HG03520 (cell line): ENCODE measurements around the gene TMEM45A.

Experiments used
- ATAC-seq: cut with Tn5 transposase; IDR thresholded peaks from one replicate; pipeline ENCODE4 v1.9.1; 2021; ENCODE audit warnings: mild to moderate bottlenecking, moderate library complexity; ENCODE audit not compliant: unreplicated experiment

TMEM45A gene

GRCh38 chr3:100609305-100609704 is 116.9 kb downstream of the TMEM45A start, which contains the start of gene ADGRG7:
ADGRG7 (plus strand) TSS chr3:100609601; CDS start chr3:100609857, 256 bp downstream.
- ATAC-seq, result no peak

GRCh38 chr3:100609963-100610362 is 117.5 kb downstream of the TMEM45A start:
- no peak for ATAC-seq

GRCh38 chr3:100611221-100611620 is 118.8 kb downstream of the TMEM45A start:
- ATAC-seq, result no peak

- ATAC-seq, result no peak
Observed at GRCh38 chr3:100613721-100614390, 121.4 kb downstream of the TMEM45A start.

- ATAC-seq, result no peak
Observed at GRCh38 chr3:100614941-100615340, 122.5 kb downstream of the TMEM45A start.

- no peak for ATAC-seq
Observed at GRCh38 chr3:100615684-100616083, 123.3 kb downstream of the TMEM45A start.

GRCh38 chr3:100621251-100621650 is 128.8 kb downstream of the TMEM45A start:
- no peak for ATAC-seq
